Neural progenitor cell (in vitro differentiated cells): ENCODE measurements around the gene ZCCHC18.

ENCODE experiments used
- CTCF ChIP-seq: fragments of 200-600 bp; sonication (generic); IDR thresholded peaks from 2 replicates; pipeline ENCODE4 v1.5.1; 2017; ENCODE audit warnings: antibody characterized with exemption, mild to moderate bottlenecking
- EZH2 ChIP-seq: fragments of 200-600 bp; sonication (generic); IDR thresholded peaks from 2 replicates; pipeline ENCODE4 v1.6.1; 2017; ENCODE audit warnings: antibody characterized with exemption, mild to moderate bottlenecking, moderate library complexity
- EZH2phosphoT487 ChIP-seq: fragments of 200-600 bp; sonication (generic); IDR thresholded peaks from 2 replicates; pipeline ENCODE4 v1.6.1; 2017; ENCODE audit warnings: antibody characterized with exemption

- TF ChIP-seq CTCF: no peak
- TF ChIP-seq EZH2: no peak
- TF ChIP-seq EZH2phosphoT487: no peak
Measured at GRCh38 chrX:104098919-104099318, 13.4 kb upstream of the ZCCHC18 start.
